T-helper 1 cell treated with Interleukin-12 subunit alpha and Interleukin-12 subunit beta and Interleukin-4 antibody, amounts not matched to agents 30 ng/mL and 1 ng/mL, for 36 hours (primary cell): ENCODE measurements around the gene CYP17A1. TPM values are rescaled to one million over a fixed set of nuclear protein-coding genes. Genes with fewer than 3 reads are reported as not detected.

Experiments
- intact Hi-C: fragments of 100-400 bp; cut with micrococcal nuclease; formaldehyde crosslinking; loops from one replicate; pipeline ENCODE4 v1.15.1; 2024
- total RNA-seq: library from RNA; stranded (reverse); gene quantifications from 2 replicates; pipeline ENCODE4 v1.2.3, GENCODE V29; 2022

Gene CYP17A1
- total RNA-seq, 1 donor from 2014 or later, result not detected

- intact Hi-C loops, result no loop called here
Observed at GRCh38 chr10:102811346-102811745, 25.9 kb downstream of the CYP17A1 start.

DNA sequence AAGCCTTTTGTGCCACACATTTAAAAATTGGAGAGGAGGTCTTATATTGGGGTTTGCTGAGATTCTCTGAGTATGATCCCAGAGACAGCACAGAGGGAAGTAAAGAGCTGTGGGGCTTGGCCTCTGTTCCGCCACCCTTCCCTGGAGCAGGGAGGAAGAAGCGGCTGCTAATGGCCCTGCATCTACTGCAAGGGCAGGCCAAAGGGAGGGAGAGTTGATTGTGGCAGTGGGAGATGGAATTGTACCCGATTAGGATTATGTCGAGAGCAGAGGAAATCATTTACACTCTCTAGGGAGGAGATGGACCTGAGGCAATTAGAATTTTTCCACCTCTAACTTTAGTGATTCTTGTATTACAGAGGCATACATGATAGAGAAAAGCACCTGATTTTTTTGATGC, 28.8 kb downstream of the CYP17A1 start:
- intact Hi-C loops, result no loop called here

DNA sequence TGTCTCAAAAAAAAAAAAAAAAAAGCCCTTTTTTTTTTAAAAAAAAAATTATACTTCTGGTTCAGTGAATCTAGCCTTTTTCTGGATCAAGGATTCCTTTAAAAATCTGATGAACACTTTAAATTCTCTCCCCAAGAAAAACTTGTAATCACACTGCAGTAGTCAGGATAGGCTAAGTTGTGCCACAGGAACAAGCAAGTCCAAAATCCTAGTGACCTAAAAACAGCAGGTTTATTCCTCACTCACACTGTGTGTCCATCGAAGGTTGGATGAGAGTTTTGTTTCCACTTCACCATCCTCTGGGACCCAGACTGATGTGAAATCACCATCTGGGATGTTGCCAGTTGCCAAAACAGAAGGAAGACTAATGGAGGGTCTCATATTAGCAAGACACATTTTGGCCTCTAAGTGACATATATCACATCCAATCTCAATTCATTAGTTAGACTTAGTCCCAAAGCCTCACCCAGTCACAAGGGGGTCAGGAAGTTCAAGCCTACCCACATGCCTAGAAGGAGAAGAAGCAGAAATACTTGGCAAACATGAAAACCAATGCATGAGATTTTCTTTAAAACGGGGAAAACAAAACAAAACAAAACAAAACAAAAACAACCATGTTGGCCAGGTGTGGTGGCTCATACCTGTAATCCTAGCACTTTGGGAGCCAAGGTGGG, 32.7 kb downstream of the CYP17A1 start:
- intact Hi-C loops, result loop anchor here (5.0 kb wide), 2 partner anchors 37 to 52 kb away; no protein-coding TSS in a partner anchor

DNA sequence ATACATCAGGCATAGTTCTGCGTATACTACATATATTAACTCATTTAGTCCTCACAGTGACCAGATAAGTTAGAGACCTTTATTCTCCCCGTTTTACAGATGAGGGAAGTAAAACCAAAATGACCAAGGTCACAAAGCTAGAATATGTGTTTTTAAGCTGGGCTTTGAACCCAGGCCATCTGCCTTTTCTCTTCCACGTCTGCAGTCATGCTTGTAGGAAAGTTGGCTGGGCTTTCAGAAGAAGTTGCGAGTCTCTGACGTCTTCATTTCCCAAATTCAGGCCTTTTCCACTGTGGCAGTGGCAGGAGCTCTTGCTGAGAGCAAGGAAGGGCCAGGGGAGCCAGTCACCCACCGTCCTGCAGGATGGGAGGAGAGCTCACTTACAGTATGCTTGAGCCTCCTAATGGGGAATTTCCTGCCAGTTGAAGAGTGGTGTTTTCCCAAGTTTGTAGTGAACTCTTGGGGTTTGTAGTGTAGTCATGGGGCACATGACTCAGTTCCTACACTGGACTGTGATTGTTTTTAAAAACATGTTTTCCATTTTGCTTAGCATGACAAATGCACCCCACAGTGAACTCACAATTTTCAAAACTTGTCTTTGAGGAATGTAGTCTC, 34.2 kb downstream of the CYP17A1 start:
- intact Hi-C loops, result loop anchor here (5.0 kb wide), 2 partner anchors 36 to 51 kb away; no protein-coding TSS in a partner anchor

DNA sequence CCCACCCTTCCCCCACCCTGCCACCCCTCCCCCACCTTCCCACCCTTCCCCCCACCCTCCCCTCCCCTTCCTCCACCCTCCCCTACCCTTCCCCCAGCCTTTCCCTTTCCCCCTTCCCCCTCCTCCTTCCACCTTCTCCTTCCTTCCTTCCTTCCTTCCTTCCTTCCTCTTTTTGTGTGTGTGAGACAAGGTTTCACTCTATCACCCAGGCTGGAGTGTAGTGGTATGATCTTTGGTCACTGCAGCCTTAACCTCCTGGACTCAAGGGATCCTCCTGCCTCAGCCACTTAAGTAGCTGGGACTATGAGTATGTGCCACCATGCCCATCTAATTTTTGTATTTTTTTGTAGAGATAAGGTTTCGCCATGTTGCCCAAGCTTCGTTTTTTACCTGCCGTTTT, 35.2 kb downstream of the CYP17A1 start:
- intact Hi-C loops, result loop anchor here (5.0 kb wide), 2 partner anchors 35 to 50 kb away; no protein-coding TSS in a partner anchor

DNA sequence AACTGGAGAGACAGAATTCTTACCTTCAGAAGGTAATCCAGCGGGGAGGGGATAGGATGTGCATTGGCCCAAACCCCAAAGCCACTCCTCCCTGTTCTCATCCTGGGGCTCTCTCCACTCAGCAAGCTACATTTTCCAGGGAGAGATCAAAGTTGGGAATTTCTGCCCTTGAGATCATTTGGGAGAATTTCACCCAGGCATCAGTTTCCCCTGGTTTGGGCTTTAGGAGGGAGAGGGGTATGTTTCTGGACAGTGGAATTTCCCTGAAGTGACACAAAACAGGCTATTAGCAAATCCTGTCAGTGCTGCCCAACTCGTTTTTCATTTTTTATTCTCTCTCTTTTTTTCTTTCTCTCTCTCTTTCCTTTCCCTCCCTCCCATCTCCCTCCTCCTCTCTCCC, 35.7 kb downstream of the CYP17A1 start:
- intact Hi-C loops, result loop anchor here (5.0 kb wide), 2 partner anchors 34 to 49 kb away; no protein-coding TSS in a partner anchor

DNA sequence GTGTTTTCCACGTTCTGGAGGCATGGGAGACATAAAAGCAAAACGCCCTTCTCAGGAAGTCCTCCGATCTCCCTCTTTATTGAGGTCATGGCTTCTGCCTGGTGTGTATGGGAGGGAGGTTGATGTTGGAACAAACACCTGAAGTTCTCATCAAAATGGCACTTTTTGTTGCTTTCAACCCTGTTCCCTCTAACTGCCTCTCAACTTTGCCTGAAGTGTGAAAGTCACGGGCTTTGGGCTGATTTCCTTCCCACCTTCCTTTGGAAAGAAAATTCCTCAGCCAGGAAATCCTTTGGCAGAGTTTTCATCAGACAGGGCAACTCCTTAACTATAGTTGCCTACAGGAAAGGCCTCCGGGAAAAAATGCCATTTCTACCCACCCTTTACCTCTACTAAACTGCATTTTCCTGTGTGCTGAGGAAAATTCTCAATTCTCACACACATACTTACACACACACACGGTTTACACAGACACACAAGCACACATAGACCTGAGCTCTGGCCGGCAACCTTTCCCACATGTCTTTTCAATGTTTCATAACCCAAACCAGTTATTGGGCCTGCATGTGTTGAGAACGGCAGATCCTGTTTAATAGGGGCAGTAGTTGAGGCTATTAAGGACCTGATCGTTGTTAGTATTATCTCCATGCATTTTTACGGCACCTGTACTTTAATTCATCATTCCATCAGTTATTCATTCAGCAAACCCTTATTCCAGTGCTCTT, 36.4 kb downstream of the CYP17A1 start:
- intact Hi-C loops, result loop anchor here (5.0 kb wide), 2 partner anchors 33 to 48 kb away; no protein-coding TSS in a partner anchor

DNA sequence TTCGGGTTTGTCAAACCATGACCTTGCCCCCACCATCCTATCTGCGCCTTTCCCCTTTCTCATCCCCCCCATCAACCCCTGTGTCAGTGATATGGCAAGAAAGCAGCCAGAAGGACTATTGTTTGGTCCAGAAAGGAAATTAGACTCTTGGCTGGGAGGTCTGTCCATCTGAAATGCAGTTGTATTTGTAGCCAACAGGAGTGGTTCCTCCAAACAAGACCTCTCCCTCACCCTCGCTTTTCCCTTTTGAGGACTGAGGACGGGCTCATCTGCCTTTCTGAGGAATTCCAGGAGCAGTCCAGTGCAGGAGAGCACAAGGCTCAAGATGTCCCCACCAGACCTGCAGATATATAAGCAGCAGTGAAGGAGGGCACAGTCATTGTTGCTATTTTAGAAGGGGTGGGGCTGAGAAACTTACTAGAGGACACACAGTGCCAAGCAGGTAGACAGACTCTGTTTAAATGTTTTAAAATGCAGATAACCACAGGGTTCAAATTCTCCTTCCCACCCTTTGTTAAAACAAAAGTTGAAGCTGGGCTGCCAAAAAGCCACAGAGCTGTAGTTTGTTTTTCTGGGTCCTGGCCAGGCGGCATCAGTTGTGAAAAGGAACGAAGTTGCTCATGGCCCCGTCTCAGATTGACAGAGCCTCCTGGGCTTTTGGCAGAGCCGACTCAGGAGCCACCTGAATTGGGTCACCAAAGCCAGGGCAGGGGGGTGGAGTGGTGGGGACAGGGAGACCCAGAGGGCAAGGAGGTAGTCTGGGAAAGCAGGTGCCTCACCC, 37.3 kb downstream of the CYP17A1 start:
- intact Hi-C loops, result loop anchor here (5.0 kb wide), 2 partner anchors 33 to 48 kb away; no protein-coding TSS in a partner anchor

- intact Hi-C loops, result no loop called here
Observed at GRCh38 chr10:102796407-102797176, 40.6 kb downstream of the CYP17A1 start.

GRCh38 chr10:102795453-102796406, 41.5 kb downstream of the CYP17A1 start:
- intact Hi-C loops, result no loop called here

DNA sequence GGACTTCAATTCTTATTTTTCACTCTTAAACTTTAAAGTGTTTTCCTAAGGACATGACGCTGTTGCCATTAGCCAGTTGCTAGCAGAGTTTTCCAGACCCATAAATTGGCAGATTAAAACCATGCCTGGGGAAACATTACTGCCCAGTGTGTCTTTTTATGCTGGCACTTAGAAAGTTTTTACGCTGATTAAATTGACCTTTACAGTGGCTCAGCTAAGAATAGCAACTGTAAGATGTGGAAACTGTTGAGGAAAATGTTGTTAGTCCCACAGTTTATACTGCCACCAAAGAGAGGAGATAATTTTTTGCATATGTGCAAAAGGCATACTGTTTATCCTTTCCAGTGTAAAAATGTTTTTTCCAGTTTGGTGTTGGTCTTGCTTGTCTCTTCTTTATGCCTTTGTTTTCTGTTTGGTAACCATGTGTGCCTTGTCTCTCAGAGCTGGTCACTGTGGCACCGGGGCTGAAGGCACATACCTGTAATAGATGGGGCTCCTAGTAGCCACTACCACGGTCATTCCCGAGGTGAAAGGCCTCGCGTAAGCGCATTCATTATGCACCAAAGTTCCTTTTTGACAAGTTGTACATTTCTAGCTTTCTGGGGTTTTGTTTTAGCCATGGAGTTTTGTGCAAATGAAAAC, 45.3 kb downstream of the CYP17A1 start:
- intact Hi-C loops, result no loop called here

GRCh38 chr10:102785818-102786217, 51.4 kb downstream of the CYP17A1 start:
- intact Hi-C loops, result no loop called here

GRCh38 chr10:102783568-102783967, 53.6 kb downstream of the CYP17A1 start:
- intact Hi-C loops, result no loop called here

GRCh38 chr10:102782673-102783551, 54.3 kb downstream of the CYP17A1 start:
- intact Hi-C loops, result no loop called here

GRCh38 chr10:102781921-102782557, 55.2 kb downstream of the CYP17A1 start:
- intact Hi-C loops, result no loop called here

DNA sequence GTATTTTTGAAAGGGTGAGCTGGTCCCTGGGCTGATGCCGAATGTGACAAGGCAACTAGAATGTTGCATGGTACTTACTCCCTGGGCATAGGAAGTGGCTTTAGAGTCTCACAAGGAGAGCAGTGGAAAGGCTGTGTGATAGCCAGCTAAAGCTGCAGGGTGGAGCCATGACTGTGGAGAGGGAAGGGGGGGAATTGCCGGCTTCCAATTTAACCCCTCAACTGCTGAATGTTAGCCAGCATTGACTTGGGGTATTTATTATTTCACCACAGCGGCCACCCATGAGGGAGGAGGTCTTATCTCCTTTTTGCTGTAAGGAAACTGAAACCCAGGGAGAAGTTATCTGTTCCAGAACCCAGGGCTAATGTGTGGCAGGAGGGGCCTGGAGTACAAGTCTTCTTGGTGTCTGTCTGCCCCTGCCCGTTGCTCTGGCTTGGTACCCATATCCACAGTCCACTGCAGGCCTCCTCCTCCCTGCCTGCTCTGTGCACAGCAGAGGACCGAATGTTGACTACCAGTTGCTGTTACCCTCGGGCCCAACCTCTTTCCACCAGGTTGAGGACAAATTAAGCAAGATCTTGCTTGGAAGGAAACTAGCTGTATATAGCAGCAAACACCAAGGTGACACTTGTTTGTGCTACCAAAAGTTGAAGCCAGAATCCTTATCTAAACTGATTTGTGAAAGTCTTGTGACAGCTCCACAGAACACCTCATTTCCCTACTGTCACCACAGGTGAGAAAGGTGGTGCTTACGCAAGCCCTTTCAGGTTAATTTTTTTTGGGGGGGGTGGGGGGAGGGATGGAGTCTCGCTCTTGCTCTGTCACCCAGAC, 55.9 kb downstream of the CYP17A1 start:
- intact Hi-C loops, result no loop called here
